ENCODE data around the gene KHDC3L.

DNA sequence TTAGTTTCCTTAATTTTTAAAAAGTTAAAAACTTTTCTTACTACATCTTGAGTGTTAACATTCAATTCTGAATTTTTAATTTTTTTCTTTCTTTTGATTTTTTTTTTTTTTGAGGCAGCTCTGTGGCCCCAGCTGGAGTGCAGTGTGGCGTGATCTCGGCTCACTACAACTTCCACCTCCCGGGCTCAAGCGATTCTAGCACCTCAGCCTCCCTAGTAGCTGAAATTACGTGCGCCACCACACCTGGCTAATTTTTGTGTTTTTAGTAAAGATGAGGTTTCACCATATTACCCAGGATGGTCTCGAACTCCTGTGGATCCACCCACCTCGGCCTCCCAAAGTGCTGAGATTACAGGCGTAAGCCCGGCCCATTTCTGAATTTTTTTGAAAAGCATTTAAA, 33.4 kb downstream of the KHDC3L start:
- no peak for TF ChIP-seq POLR2A (IDR thresholded peaks at IDR 0.05)
- TF ChIP-seq, protein P1, sequence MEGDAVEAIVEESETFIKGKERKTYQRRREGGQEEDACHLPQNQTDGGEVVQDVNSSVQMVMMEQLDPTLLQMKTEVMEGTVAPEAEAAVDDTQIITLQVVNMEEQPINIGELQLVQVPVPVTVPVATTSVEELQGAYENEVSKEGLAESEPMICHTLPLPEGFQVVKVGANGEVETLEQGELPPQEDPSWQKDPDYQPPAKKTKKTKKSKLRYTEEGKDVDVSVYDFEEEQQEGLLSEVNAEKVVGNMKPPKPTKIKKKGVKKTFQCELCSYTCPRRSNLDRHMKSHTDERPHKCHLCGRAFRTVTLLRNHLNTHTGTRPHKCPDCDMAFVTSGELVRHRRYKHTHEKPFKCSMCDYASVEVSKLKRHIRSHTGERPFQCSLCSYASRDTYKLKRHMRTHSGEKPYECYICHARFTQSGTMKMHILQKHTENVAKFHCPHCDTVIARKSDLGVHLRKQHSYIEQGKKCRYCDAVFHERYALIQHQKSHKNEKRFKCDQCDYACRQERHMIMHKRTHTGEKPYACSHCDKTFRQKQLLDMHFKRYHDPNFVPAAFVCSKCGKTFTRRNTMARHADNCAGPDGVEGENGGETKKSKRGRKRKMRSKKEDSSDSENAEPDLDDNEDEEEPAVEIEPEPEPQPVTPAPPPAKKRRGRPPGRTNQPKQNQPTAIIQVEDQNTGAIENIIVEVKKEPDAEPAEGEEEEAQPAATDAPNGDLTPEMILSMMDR (IDR thresholded peaks at IDR 0.05 in 8 of 11, conservative IDR thresholded peaks at IDR 0.05 in 3 of 11), result no peak
- TF ChIP-seq POLR2AphosphoS5 (IDR thresholded peaks at IDR 0.05), result no peak

All from spleen (tissue), 7 donors.